Lung (tissue), 12 donors: ENCODE data around the gene SRC. TPM values are rescaled to one million over a fixed set of nuclear protein-coding genes. Genes with fewer than 3 reads are reported as not detected.

Source experiments
- ATAC-seq: fragments of 200-7000 bp; cut with Tn5 transposase; one replicate; pipeline ENCODE4 v1.9.1; 2020; ENCODE audit warnings: moderate number of reproducible peaks; ENCODE audit not compliant: insufficient read depth, low FRiP score
- DNase-seq, 3 donors: peaks; one replicate each; pipeline ENCODE4 v3.0.0-alpha.2; 2013 to 2017
- H3K27ac ChIP-seq, 2 donors: one replicate each; pipeline ENCODE4 v1.5.1; 2013; ENCODE audit warnings: mild to moderate bottlenecking in 2 of 2, moderate library complexity in 2 of 2, control low read depth in 1 of 2, inconsistent platforms in 1 of 2, low read depth in 1 of 2, low read length in 1 of 2
- H3K27me3 ChIP-seq, 3 donors: one replicate each; pipeline ENCODE4 v1.5.1; 2013; ENCODE audit warnings: low read length in 2 of 3; ENCODE audit not compliant: control insufficient read depth in 3 of 3, insufficient read depth in 3 of 3
- H3K36me3 ChIP-seq, 4 donors: one replicate each; pipeline ENCODE4 v1.5.1; 2013; ENCODE audit warnings: low read length in 4 of 4, mild to moderate bottlenecking in 1 of 4, moderate library complexity in 1 of 4; ENCODE audit not compliant: control insufficient read depth in 4 of 4, insufficient read depth in 4 of 4
- H3K4me1 ChIP-seq, 5 donors: one replicate each; pipeline ENCODE4 v1.5.1; 2013; ENCODE audit warnings: low read length in 5 of 5, mild to moderate bottlenecking in 2 of 5, moderate library complexity in 1 of 5; ENCODE audit not compliant: control insufficient read depth in 5 of 5, insufficient read depth in 5 of 5
- H3K4me3 ChIP-seq: one replicate; pipeline ENCODE4 v1.5.1; 2013; ENCODE audit warnings: mild to moderate bottlenecking, control low read depth, moderate library complexity
- H3K9ac ChIP-seq, 2 donors: one replicate each; pipeline ENCODE4 v1.5.1; 2013; ENCODE audit warnings: low read length in 2 of 2, control low read depth in 1 of 2; ENCODE audit not compliant: insufficient read depth in 1 of 2
- H3K9me3 ChIP-seq, 4 donors: one replicate each; pipeline ENCODE4 v1.5.1; 2013; ENCODE audit warnings: low read length in 3 of 4, mild to moderate bottlenecking in 1 of 4, moderate library complexity in 1 of 4; ENCODE audit not compliant: control insufficient read depth in 4 of 4, insufficient read depth in 3 of 4
- CTCF ChIP-seq: IDR thresholded peaks from 2 replicates; pipeline ENCODE4 v1.5.1; 2012; ENCODE audit warnings: mild to moderate bottlenecking; ENCODE audit errors: control extremely low read depth, extremely low read depth
- WGBS, 2 donors: extraction: QIAGEN DNeasy Blood & Tissue Kit; methylation state at CpG; one replicate each; pipeline ENCODE4 v1.1.7; 2013; 5-methylcytosine and 5-hydroxymethylcytosine counted together
- polyA plus RNA-seq, 2 donors: library from polyadenylated mRNA; stranded (reverse); fragments of 200-250 nt; gene quantifications; one replicate each; pipeline ENCODE4 v1.2.1, GENCODE V29; 2013
- total RNA-seq, 2 donors: library from RNA; depleted of rRNA in 1 of 2; stranded (reverse); fragments of >200 nt in 1 of 2; gene quantifications; one replicate each; pipeline ENCODE4 v1.2.1, GENCODE V29; 2014 to 2021
- donor health status: control.
- donor health status: control.
- donor health status: Bipolar disorder and iron deficiency.
- donor health status: healthy.
- donor health status: DM: yes; HTN: yes; CAD: no.

SRC gene
- total and polyA plus RNA-seq, 4 donors, result 35.6 to 69.5 (median 50.1) TPM

GRCh38 chr20:37441023-37441422, 95.1 kb downstream of the SRC start:
- no peak for TF ChIP-seq CTCF
- H3K4me1 ChIP-seq, result no peaks in the 10 kb centered on the region
- H3K9ac ChIP-seq, result no peak overlapping the region
- DNase-seq, result no peak
- H3K4me3 ChIP-seq, result no peak overlapping the region
- H3K27ac ChIP-seq, result no peak overlapping the region
- H3K27me3 ChIP-seq, result peaks cover 0 to 8% (median 2%) of the 10 kb centered on the region in 3 donors
- peaks cover 0 to 2% (median 0%) of the 10 kb centered on the region in 4 donors for H3K9me3 ChIP-seq
- whole genome bisulfite sequencing, 2 donors, result 94 to 96% methylated on average over 4 of the region's 4 CpGs
- no peaks in the 10 kb centered on the region for H3K36me3 ChIP-seq
- ATAC-seq, result no peak

- TF ChIP-seq CTCF, result no peak
- H3K9me3 ChIP-seq, result peaks cover 0 to 2% (median 0%) of the 10 kb centered on the region in 4 donors
- no peaks in the 10 kb centered on the region for H3K4me1 ChIP-seq
- WGBS, 2 donors, result 76 to 81% methylated on average over 1 of the region's 1 CpG
- H3K27ac ChIP-seq, result no peak overlapping the region
- no peak overlapping the region for H3K4me3 ChIP-seq
- no peak for ATAC-seq
- peaks cover 0 to 8% (median 0%) of the 10 kb centered on the region in 3 donors for H3K27me3 ChIP-seq
- DNase-seq, result no peak
- no peaks in the 10 kb centered on the region for H3K36me3 ChIP-seq
- H3K9ac ChIP-seq, result no peak overlapping the region
Measured at GRCh38 chr20:37442547-37442946, 96.6 kb downstream of the SRC start.

- Histone ChIP-seq H3K36me3 (no peaks in the 10 kb centered on the region), H3K27me3 (peaks cover 0 to 8% (median 0%) of the 10 kb centered on the region in 3 donors), H3K4me3 (no peak overlapping the region), H3K9me3 (peaks cover 0 to 2% (median 0%) of the 10 kb centered on the region in 4 donors), H3K27ac (no peak overlapping the region), H3K4me1 (no peaks in the 10 kb centered on the region), H3K9ac (no peak overlapping the region)
- ATAC-seq, result no peak
- DNase-seq, result peak in 1 of 3 donors; percentile 11
- 80 to 88% methylated on average over 3 of the region's 3 CpGs for WGBS, 2 donors
- TF ChIP-seq CTCF, result no peak
Measured at GRCh38 chr20:37442986-37443385, 97.0 kb downstream of the SRC start.

- peak in 1 of 3 donors; percentile 12 for DNase-seq
- H3K4me1 ChIP-seq, result no peaks in the 10 kb centered on the region
- H3K27ac ChIP-seq, result no peak overlapping the region
- peaks cover 0 to 8% (median 0%) of the 10 kb centered on the region in 3 donors for H3K27me3 ChIP-seq
- 88 to 89% methylated on average over 4 of the region's 4 CpGs for WGBS, 2 donors
- H3K9ac ChIP-seq, result no peak overlapping the region
- H3K4me3 ChIP-seq, result no peak overlapping the region
- peaks cover 0 to 2% (median 0%) of the 10 kb centered on the region in 4 donors for H3K9me3 ChIP-seq
- H3K36me3 ChIP-seq, result no peaks in the 10 kb centered on the region
- no peak for TF ChIP-seq CTCF
- ATAC-seq, result no peak
Measured at GRCh38 chr20:37443596-37443995, 97.7 kb downstream of the SRC start.
